ENCODE measurements around the gene PHF19. TPM values are rescaled to one million over a fixed set of nuclear protein-coding genes. Genes with fewer than 3 reads are reported as not detected.

The PHF19 gene
- total RNA-seq, 1 experiment from 2014 or later, result 66.8 TPM

DNA sequence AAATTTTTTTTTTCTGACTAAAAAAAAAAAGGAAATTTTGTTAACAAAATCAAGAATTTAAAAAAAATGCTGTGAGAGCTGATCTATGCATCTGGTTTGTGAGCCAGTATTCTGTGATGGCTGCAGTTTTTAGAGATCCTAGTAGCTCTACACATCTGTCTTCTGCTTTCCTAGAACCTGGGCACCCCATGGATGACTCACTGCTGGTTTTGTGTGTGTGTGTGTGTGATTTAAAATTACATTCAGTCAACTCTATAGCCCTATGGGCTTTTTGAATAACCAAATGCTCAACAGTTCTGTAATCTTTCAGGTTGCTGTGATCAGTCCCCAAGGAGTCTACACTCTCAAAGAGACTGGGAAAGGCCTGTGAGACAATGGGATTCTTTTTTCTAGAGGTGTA is 31.7 kb downstream of the PHF19 start:
- no peak overlapping the region for H4K5ac ChIP-seq (ENCODE audit: insufficient read length, low read depth, low read length)
- H2BK120ac ChIP-seq (ENCODE audit: low read depth, low read length, poor library complexity, severe bottlenecking), result no peak overlapping the region
- TF ChIP-seq, protein P1, sequence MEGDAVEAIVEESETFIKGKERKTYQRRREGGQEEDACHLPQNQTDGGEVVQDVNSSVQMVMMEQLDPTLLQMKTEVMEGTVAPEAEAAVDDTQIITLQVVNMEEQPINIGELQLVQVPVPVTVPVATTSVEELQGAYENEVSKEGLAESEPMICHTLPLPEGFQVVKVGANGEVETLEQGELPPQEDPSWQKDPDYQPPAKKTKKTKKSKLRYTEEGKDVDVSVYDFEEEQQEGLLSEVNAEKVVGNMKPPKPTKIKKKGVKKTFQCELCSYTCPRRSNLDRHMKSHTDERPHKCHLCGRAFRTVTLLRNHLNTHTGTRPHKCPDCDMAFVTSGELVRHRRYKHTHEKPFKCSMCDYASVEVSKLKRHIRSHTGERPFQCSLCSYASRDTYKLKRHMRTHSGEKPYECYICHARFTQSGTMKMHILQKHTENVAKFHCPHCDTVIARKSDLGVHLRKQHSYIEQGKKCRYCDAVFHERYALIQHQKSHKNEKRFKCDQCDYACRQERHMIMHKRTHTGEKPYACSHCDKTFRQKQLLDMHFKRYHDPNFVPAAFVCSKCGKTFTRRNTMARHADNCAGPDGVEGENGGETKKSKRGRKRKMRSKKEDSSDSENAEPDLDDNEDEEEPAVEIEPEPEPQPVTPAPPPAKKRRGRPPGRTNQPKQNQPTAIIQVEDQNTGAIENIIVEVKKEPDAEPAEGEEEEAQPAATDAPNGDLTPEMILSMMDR (conservative IDR thresholded peaks at IDR 0.05), result no peak
- no peak overlapping the region for H4K91ac ChIP-seq (ENCODE audit: insufficient read length, low read depth, low read length)
- no peaks in the 10 kb centered on the region for H3K27me3 ChIP-seq (ENCODE audit: insufficient read depth, low read length)
- no peaks in the 10 kb centered on the region for H3K79me1 ChIP-seq (ENCODE audit: insufficient read depth, low read depth, low read length, poor library complexity, severe bottlenecking)
- H4K20me1 ChIP-seq (ENCODE audit: control insufficient read depth, insufficient read depth, insufficient read length), result no peaks in the 10 kb centered on the region
- no peak overlapping the region for H3K18ac ChIP-seq (ENCODE audit: insufficient read length, low read depth, low read length)
- no peak overlapping the region for H3K27ac ChIP-seq (ENCODE audit: insufficient read length, low read depth, low read length)
- no peak overlapping the region for H2BK5ac ChIP-seq (ENCODE audit: insufficient read length, low read length)
- no peak overlapping the region for H4K8ac ChIP-seq (replicated peaks; ENCODE audit: insufficient read length, low read depth, low read length)
- no peak overlapping the region for H2AK5ac ChIP-seq (ENCODE audit: insufficient read length, low read length)
- H2AFZ ChIP-seq (ENCODE audit: low read length), result no peak overlapping the region
- no peak overlapping the region for H3K4me2 ChIP-seq (ENCODE audit: insufficient read depth, insufficient read length, low read length)
- Mint-ChIP-seq H3K9me3 (peaks cover 2 to 14% of the 10 kb centered on the region in 2 experiments; a peak in 4 of 5 replicates), H3K4me1 (peaks cover 26 to 28% of the 10 kb centered on the region in 2 experiments), H3K36me3 (ENCODE audit: insufficient read depth in 1 of 3, low read depth in 3 of 3) (peaks cover 0 to 32% (median 10%) of the 10 kb centered on the region in 3 experiments; a peak in 4 of 7 replicates), H3K27me3 (ENCODE audit: low read depth) (no peaks in the 10 kb centered on the region), H3K27ac (no peak overlapping the region), H3K4me3 (no peak overlapping the region)
- H3K4me1 ChIP-seq (ENCODE audit: insufficient read depth, low read length), result peaks cover 7% of the 10 kb centered on the region; the same call in 1 of the 2 replicates
- H3K23ac ChIP-seq (ENCODE audit: insufficient read length, low read depth, low read length), result no peak overlapping the region
- no peak overlapping the region for H3K9ac ChIP-seq (ENCODE audit: extremely low read depth, insufficient read length, low read length)
- H3K23me2 ChIP-seq (ENCODE audit: insufficient read length, low read depth, low read length, poor library complexity, severe bottlenecking), result peaks cover 12% of the 10 kb centered on the region
- H2BK15ac ChIP-seq (ENCODE audit: low read depth, low read length), result no peak overlapping the region
- H3K14ac ChIP-seq (ENCODE audit: insufficient read depth, low read length), result no peak overlapping the region
- H3K56ac ChIP-seq (ENCODE audit: insufficient read length, low read depth, low read length), result no peak overlapping the region
- H3K79me2 ChIP-seq (ENCODE audit: insufficient read depth, low read length), result peaks cover 2% of the 10 kb centered on the region; the same call in 1 of the 2 replicates
- no peak overlapping the region for H3K4ac ChIP-seq (ENCODE audit: low read depth, low read length)
- no peak for DNase-seq
- H3T11ph ChIP-seq (ENCODE audit: low read length), result no peak overlapping the region
- no peak overlapping the region for H2BK12ac ChIP-seq (ENCODE audit: insufficient read length, low read depth, low read length)
- H2BK20ac ChIP-seq (ENCODE audit: low read depth, low read length, poor library complexity, severe bottlenecking), result no peak overlapping the region
- H3K9me3 ChIP-seq (ENCODE audit: control insufficient read depth, low read depth, low read length), result no peaks in the 10 kb centered on the region

Measured in H9 (cell line).